HepG2 (cell line): ENCODE measurements around the gene MARS2. TPM values are rescaled to one million over a fixed set of nuclear protein-coding genes. Genes with fewer than 3 reads are reported as not detected.
A peak's percentile ranks its signal among the peaks of the same experiment; 100 is the strongest.

Experiments
- AHDC1 ChIP-seq: sonication (generic); formaldehyde crosslinking; IDR thresholded peaks from 2 replicates; pipeline ENCODE4 v1.5.1; 2020; ENCODE audit warnings: mild to moderate bottlenecking, missing genetic modification reagents, borderline replicate concordance
- ATF4 ChIP-seq, 2 experiments: fragments of 450-650 bp in 1 of 2; sonication (generic) in 1 of 2; formaldehyde crosslinking; IDR thresholded peaks; 2 replicates each; pipeline versions ENCODE4 v1.5.0 to v1.8.0; 2020 to 2022; ENCODE audit warnings: mild to moderate bottlenecking in 1 of 2, missing genetic modification reagents in 1 of 2
- BHLHE40 ChIP-seq: IDR thresholded peaks from 2 replicates; pipeline ENCODE4 v1.6.1; 2011; ENCODE audit warnings: low read length, improper control_type of control experiment
- ELK4 ChIP-seq: sonication (generic); formaldehyde crosslinking; IDR thresholded peaks from 2 replicates; pipeline ENCODE4 v1.9.0; 2021; ENCODE audit warnings: missing genetic modification reagents, borderline replicate concordance
- FOXA1 ChIP-seq, 2 experiments: fragments of 450-650 bp in 1 of 2; sonication (generic) in 1 of 2; formaldehyde crosslinking in 1 of 2; IDR thresholded peaks; 2 replicates each; pipeline versions ENCODE4 v1.4.0 to v1.6.1; 2016 to 2020; ENCODE audit warnings: missing genetic modification reagents in 1 of 2
- GATAD2A ChIP-seq: IDR thresholded peaks from 2 replicates; pipeline ENCODE4 v1.6.1; 2016
- NFKB2 ChIP-seq: sonication (generic); formaldehyde crosslinking; IDR thresholded peaks from 2 replicates; pipeline ENCODE4 v1.4.0; 2020; ENCODE audit warnings: missing genetic modification reagents, borderline replicate concordance
- NFRKB ChIP-seq: fragments of 450-650 bp; IDR thresholded peaks from 2 replicates; pipeline ENCODE4 v1.6.1; 2017
- PHF5A ChIP-seq: IDR thresholded peaks from one replicate; pipeline ENCODE4 v1.6.1; 2018; ENCODE audit warnings: low read depth, missing genetic modification reagents; ENCODE audit not compliant: unreplicated experiment
- RFX1 ChIP-seq: fragments of 450-650 bp; IDR thresholded peaks from 2 replicates; pipeline ENCODE4 v1.6.1; 2017
- SOX13 ChIP-seq, 3 experiments: fragments of 450-650 bp in 1 of 3; sonication (generic) in 1 of 3; formaldehyde crosslinking in 1 of 3; IDR thresholded peaks in 2 of 3; conservative IDR thresholded peaks in 1 of 3; 2 replicates each; pipeline versions ENCODE4 v1.5.0 to v1.6.1; 2016 to 2020; ENCODE audit warnings: antibody characterized with exemption in 1 of 3, mild to moderate bottlenecking in 1 of 3, missing compliant biosample characterization in 1 of 3, missing genetic modification reagents in 1 of 3, moderate library complexity in 1 of 3
- THAP11 ChIP-seq: IDR thresholded peaks from 2 replicates; pipeline ENCODE4 v1.6.1; 2016; ENCODE audit warnings: missing biosample characterization, missing genetic modification reagents
- ZMAT5 ChIP-seq: sonication (generic); formaldehyde crosslinking; IDR thresholded peaks from 2 replicates; pipeline ENCODE4 v1.5.0; 2020; ENCODE audit warnings: mild to moderate bottlenecking, low read depth, missing genetic modification reagents, borderline replicate concordance
- ZNF136 ChIP-seq: sonication (generic); formaldehyde crosslinking; IDR thresholded peaks from 2 replicates; pipeline ENCODE4 v1.8.1; 2022; ENCODE audit warnings: low read depth, mild to moderate bottlenecking, moderate library complexity, missing genetic modification reagents
- ZNF282 ChIP-seq: fragments of 450-650 bp; IDR thresholded peaks from 2 replicates; pipeline ENCODE4 v1.6.1; 2018; ENCODE audit not compliant: partially characterized antibody
- ZNF792 ChIP-seq: IDR thresholded peaks from 2 replicates; pipeline ENCODE4 v1.6.1; 2016
- polyA plus RNA-seq, 8 experiments: library from polyadenylated mRNA; depleted of rRNA in 3 of 8; stranded (reverse) in 7 of 8; unstranded in 1 of 8; fragments of >200 nt; fragmentation: Illumina TruSeq in 4 of 8; extraction: Trizol in 4 of 8; gene quantifications; 2 replicates each; pipeline versions ENCODE4 v1.2.1 to v1.2.3, GENCODE V29; 2011 to 2016; ENCODE audit warnings: low read depth in 4 of 8, missing spikeins in 1 of 8, mixed read lengths in 1 of 8; ENCODE audit not compliant: insufficient read depth in 1 of 8
- total RNA-seq, 5 experiments: library from RNA; depleted of rRNA; stranded (reverse); fragments of >200 nt; fragmentation: Illumina TruSeq; extraction: Trizol; gene quantifications; 2 replicates each; pipeline ENCODE4 v1.2.3, GENCODE V29; 2016; ENCODE audit warnings: low read depth in 1 of 5
- TF ChIP-seq, protein P1 (sequence below): sonication (generic); formaldehyde crosslinking; IDR thresholded peaks from 2 replicates; pipeline ENCODE4 v1.4.0; 2020; ENCODE audit warnings: missing genetic modification reagents

MARS2 gene
- total and polyA plus RNA-seq, 2 of the 13 experiments (the other 11 are each of a cell fraction or from before 2014, with no cell fraction given) = 6.9 to 16.2 TPM

- TF ChIP-seq, protein P1, sequence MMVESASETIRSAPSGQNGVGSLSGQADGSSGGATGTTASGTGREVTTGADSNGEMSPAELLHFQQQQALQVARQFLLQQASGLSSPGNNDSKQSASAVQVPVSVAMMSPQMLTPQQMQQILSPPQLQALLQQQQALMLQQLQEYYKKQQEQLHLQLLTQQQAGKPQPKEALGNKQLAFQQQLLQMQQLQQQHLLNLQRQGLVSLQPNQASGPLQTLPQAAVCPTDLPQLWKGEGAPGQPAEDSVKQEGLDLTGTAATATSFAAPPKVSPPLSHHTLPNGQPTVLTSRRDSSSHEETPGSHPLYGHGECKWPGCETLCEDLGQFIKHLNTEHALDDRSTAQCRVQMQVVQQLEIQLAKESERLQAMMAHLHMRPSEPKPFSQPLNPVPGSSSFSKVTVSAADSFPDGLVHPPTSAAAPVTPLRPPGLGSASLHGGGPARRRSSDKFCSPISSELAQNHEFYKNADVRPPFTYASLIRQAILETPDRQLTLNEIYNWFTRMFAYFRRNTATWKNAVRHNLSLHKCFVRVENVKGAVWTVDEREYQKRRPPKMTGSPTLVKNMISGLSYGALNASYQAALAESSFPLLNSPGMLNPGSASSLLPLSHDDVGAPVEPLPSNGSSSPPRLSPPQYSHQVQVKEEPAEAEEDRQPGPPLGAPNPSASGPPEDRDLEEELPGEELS (CRISPR knock-in tag) = peak; percentile 74
- TF ChIP-seq ATF4 (CRISPR knock-in tag; IDR thresholded peaks at IDR 0.05) = 0 out of 4 replicates have a peak, but pooled peaks of 1 of the 2 experiments have one; percentile 25
- TF ChIP-seq ZNF792 = no peak
- TF ChIP-seq ZNF136 = no peak
- peak; percentile 42; the same call in 1 of the 2 replicates for TF ChIP-seq THAP11 (CRISPR knock-in tag)
- TF ChIP-seq NFRKB = no peak
- no peak for TF ChIP-seq RFX1
- no peak for TF ChIP-seq ZNF282
- no peak for TF ChIP-seq ZMAT5 (CRISPR knock-in tag)
- TF ChIP-seq GATAD2A (CRISPR knock-in tag) = peak; percentile 70
- no peak for TF ChIP-seq PHF5A (CRISPR knock-in tag)
- no peak for TF ChIP-seq BHLHE40
- no peak for TF ChIP-seq SOX13 (IDR thresholded peaks at IDR 0.05)
- TF ChIP-seq SOX13 (CRISPR knock-in tag; conservative IDR thresholded peaks at IDR 0.05 in 1 of 2, IDR thresholded peaks at IDR 0.05 in 1 of 2) = peak in 1 of 2 experiments; percentile 65; a peak in 2 of 4 replicates
- TF ChIP-seq AHDC1 (CRISPR knock-in tag) = peak; percentile 85
- TF ChIP-seq ELK4 (CRISPR knock-in tag) = no peak
- TF ChIP-seq FOXA1 (IDR thresholded peaks at IDR 0.05) = peak; percentile 93
- peak; percentile 84 for TF ChIP-seq FOXA1 (CRISPR knock-in tag; IDR thresholded peaks at IDR 0.05)
- TF ChIP-seq NFKB2 (CRISPR knock-in tag) = no peak
These were observed 47.6 kb upstream of the MARS2 start (continued) for GRCh38 chr2:197657562-197657961.
